CD14-positive monocyte (primary cell): ENCODE results near the gene RPS6KA2. TPM values are rescaled to one million over a fixed set of nuclear protein-coding genes. Genes with fewer than 3 reads are reported as not detected.

Experiments used
- DNase-seq, 3 donors: peaks; one replicate each; pipeline ENCODE4 v3.0.0-alpha.2; 2011 to 2022
- H2AFZ ChIP-seq: 2 replicates; pipeline ENCODE4 v1.6.0; 2012; ENCODE audit warnings: mild to moderate bottlenecking, low read depth, low read length, inconsistent platforms; ENCODE audit not compliant: insufficient read depth, poor library complexity, severe bottlenecking
- H3K27ac ChIP-seq, 2 donors: 1 replicate in 1 of 2; 2 replicates in 1 of 2; pipeline ENCODE4 v1.5.1; 2012 to 2013; ENCODE audit warnings: low read length in 2 of 2, control low read depth in 1 of 2, inconsistent platforms in 1 of 2, low read depth in 1 of 2, mild to moderate bottlenecking in 1 of 2
- H3K27me3 ChIP-seq, 2 donors: one replicate each; pipeline versions ENCODE4 v1.6.0 to v1.6.1; 2011 to 2013; ENCODE audit warnings: low read length in 2 of 2; ENCODE audit not compliant: control insufficient read depth in 2 of 2, insufficient read depth in 2 of 2
- H3K36me3 ChIP-seq, 2 donors: replicated peaks in 1 of 2; 1 replicate in 1 of 2; 2 replicates in 1 of 2; pipeline versions ENCODE4 v1.5.1 to v1.6.1; 2012 to 2013; ENCODE audit warnings: low read length in 2 of 2, control low read depth in 1 of 2, inconsistent platforms in 1 of 2, mild to moderate bottlenecking in 1 of 2; ENCODE audit not compliant: insufficient read depth in 2 of 2, control insufficient read depth in 1 of 2
- H3K4me1 ChIP-seq, 2 donors: 1 replicate in 1 of 2; 2 replicates in 1 of 2; pipeline versions ENCODE4 v1.5.1 to v1.6.1; 2012 to 2013; ENCODE audit warnings: low read length in 2 of 2, control low read depth in 1 of 2, inconsistent platforms in 1 of 2, mild to moderate bottlenecking in 1 of 2, moderate library complexity in 1 of 2; ENCODE audit not compliant: insufficient read depth in 2 of 2, control insufficient read depth in 1 of 2
- H3K4me2 ChIP-seq: replicated peaks from 2 replicates; pipeline ENCODE3; 2012; ENCODE audit warnings: low read length, moderate library complexity, mild to moderate bottlenecking; ENCODE audit not compliant: poor library complexity, severe bottlenecking; ENCODE audit errors: extremely low read depth
- H3K4me3 ChIP-seq, 3 experiments: fragments of 200-600 bp in 1 of 3; sonication (generic) in 1 of 3; replicated peaks in 1 of 3; 1 replicate in 2 of 3; 2 replicates in 1 of 3; pipeline ENCODE4 v1.5.1; 2011 to 2013; ENCODE audit warnings: low read length in 3 of 3, mild to moderate bottlenecking in 3 of 3, control low read depth in 2 of 3, low read depth in 2 of 3, inconsistent platforms in 1 of 3, moderate library complexity in 1 of 3
- H3K79me2 ChIP-seq: 2 replicates; pipeline ENCODE4 v1.6.0; 2012; ENCODE audit warnings: mild to moderate bottlenecking, control low read depth, inconsistent platforms, low read length, moderate library complexity; ENCODE audit not compliant: insufficient read depth
- H3K9ac ChIP-seq: 2 replicates; pipeline ENCODE4 v1.6.0; 2017; ENCODE audit warnings: low read length, mild to moderate bottlenecking; ENCODE audit not compliant: insufficient read depth, poor library complexity, severe bottlenecking
- H3K9me3 ChIP-seq, 2 donors: replicated peaks in 1 of 2; 1 replicate in 1 of 2; 2 replicates in 1 of 2; pipeline versions ENCODE4 v1.5.1 to v1.6.1; 2012 to 2013; ENCODE audit warnings: low read length in 2 of 2, control low read depth in 1 of 2; ENCODE audit not compliant: control insufficient read depth in 1 of 2, insufficient read depth in 1 of 2
- H4K20me1 ChIP-seq: 2 replicates; pipeline ENCODE4 v1.6.0; 2012; ENCODE audit warnings: mild to moderate bottlenecking, low read length, control low read depth, moderate library complexity; ENCODE audit not compliant: insufficient read depth
- H3K27ac Mint-ChIP-seq, 7 donors: one replicate each; pipeline ENCODE4 v1.8.0; 2020; ENCODE audit warnings: mild to moderate bottlenecking in 7 of 7, mixed read lengths in 7 of 7, moderate library complexity in 6 of 7, inconsistent platforms in 2 of 7
- H3K27me3 Mint-ChIP-seq, 3 donors: one replicate each; pipeline ENCODE4 v1.8.0; 2021 to 2022; ENCODE audit warnings: low read depth in 3 of 3, mild to moderate bottlenecking in 3 of 3, mixed read lengths in 3 of 3, moderate library complexity in 3 of 3, inconsistent platforms in 1 of 3
- H3K36me3 Mint-ChIP-seq, 2 donors: one replicate each; pipeline ENCODE4 v1.8.0; 2020; ENCODE audit warnings: mixed read lengths in 2 of 2, inconsistent platforms in 1 of 2, mild to moderate bottlenecking in 1 of 2
- H3K4me1 Mint-ChIP-seq: one replicate; pipeline ENCODE4 v1.8.0; 2020; ENCODE audit warnings: mild to moderate bottlenecking, mixed read lengths
- H3K4me3 Mint-ChIP-seq, 2 donors: one replicate each; pipeline ENCODE4 v1.8.0; 2020; ENCODE audit warnings: mild to moderate bottlenecking in 2 of 2, mixed read lengths in 2 of 2, moderate library complexity in 1 of 2
- H3K9me3 Mint-ChIP-seq, 7 donors: one replicate each; pipeline ENCODE4 v1.8.0; 2020 to 2022; ENCODE audit warnings: mixed read lengths in 7 of 7, mild to moderate bottlenecking in 6 of 7, moderate library complexity in 6 of 7, inconsistent platforms in 2 of 7
- WGBS: methylation state at CpG from one replicate; pipeline ENCODE4 v1.1.5; 2013; ENCODE audit warnings: missing lambda C conversion rate; ENCODE audit not compliant: insufficient coverage; 5-methylcytosine and 5-hydroxymethylcytosine counted together
- intact Hi-C, 2 donors: fragments of 100-400 bp; cut with micrococcal nuclease; formaldehyde crosslinking; loops; one replicate each; pipeline versions ENCODE4 v1.15.0 to v1.15.1; 2023
- polyA plus RNA-seq, 3 donors: library from polyadenylated mRNA; depleted of rRNA in 1 of 3; unstranded in 2 of 3; stranded (reverse) in 1 of 3; fragments of 300-500 nt in 2 of 3; fragments of >200 nt in 1 of 3; fragmentation: Illumina TruSeq in 2 of 3; gene quantifications; 1 replicate in 2 of 3; 2 replicates in 1 of 3; pipeline ENCODE4 v1.2.3, GENCODE V29; 2012 to 2021
- TF ChIP-seq, protein P1 (sequence below): fragments of 200-600 bp; IDR thresholded peaks from one replicate; pipeline ENCODE4 v1.8.0; 2022; ENCODE audit warnings: antibody characterized with exemption, mild to moderate bottlenecking

The RPS6KA2 gene
- polyA plus RNA-seq, 3 donors, result 1.4 to 3.1 (median 1.9) TPM

DNA sequence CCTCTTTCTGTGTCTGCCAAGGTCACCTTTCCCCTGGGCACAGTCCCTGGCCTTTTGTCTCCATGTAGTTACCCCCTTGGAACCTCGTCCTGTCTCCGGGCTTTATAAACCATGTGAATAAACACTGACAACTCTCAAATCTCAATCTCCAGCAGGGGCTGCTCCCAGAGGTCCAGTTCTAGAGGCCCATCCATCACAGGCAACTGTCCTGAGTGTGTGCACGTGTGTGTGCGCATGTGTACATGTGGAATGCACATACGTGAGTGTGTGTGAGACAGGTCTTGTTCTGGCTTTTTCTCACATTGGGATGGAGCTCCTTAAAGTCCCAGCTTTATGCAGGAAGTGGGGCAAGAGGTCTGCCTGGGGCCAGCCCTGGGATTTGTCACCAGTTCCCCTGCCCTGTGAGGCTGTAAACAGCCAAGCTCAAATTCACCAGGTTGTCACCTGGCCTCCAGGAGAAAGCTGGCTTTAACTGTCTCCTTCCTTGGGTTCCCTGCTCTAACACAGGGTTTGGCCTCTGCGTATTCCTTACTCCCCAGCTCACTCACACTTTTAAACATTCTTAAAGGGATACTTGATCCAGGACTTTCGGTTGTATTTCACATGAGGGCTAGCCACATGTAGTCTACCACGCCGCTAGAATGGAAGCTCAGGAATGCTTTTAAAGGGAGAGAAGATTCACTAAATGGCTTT, 83.3 kb downstream of the RPS6KA2 start:
- intact Hi-C loops, result no loop called here
- Mint-ChIP-seq H3K27me3 (peaks cover 0 to 5% (median 5%) of the 10 kb centered on the region in 3 donors), H3K4me3 (no peak overlapping the region), H3K4me1 (peaks cover 18% of the 10 kb centered on the region), H3K9me3 (peaks cover 0 to 4% (median 0%) of the 10 kb centered on the region in 7 donors), H3K36me3 (no peaks in the 10 kb centered on the region), H3K27ac (peak overlapping the region in 2 of 7 donors; percentile 12 to 21)
- H3K4me2 ChIP-seq, result no peak overlapping the region
- H3K9ac ChIP-seq, result no peak overlapping the region
- WGBS, result 94% methylated on average over 9 of the region's 9 CpGs
- no peak for DNase-seq
- no peaks in the 10 kb centered on the region for H3K79me2 ChIP-seq
- no peak overlapping the region for H3K4me3 ChIP-seq
- no peaks in the 10 kb centered on the region for H3K9me3 ChIP-seq
- H3K27ac ChIP-seq, result no peak overlapping the region
- TF ChIP-seq, protein P1, sequence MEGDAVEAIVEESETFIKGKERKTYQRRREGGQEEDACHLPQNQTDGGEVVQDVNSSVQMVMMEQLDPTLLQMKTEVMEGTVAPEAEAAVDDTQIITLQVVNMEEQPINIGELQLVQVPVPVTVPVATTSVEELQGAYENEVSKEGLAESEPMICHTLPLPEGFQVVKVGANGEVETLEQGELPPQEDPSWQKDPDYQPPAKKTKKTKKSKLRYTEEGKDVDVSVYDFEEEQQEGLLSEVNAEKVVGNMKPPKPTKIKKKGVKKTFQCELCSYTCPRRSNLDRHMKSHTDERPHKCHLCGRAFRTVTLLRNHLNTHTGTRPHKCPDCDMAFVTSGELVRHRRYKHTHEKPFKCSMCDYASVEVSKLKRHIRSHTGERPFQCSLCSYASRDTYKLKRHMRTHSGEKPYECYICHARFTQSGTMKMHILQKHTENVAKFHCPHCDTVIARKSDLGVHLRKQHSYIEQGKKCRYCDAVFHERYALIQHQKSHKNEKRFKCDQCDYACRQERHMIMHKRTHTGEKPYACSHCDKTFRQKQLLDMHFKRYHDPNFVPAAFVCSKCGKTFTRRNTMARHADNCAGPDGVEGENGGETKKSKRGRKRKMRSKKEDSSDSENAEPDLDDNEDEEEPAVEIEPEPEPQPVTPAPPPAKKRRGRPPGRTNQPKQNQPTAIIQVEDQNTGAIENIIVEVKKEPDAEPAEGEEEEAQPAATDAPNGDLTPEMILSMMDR, result no peak
- H4K20me1 ChIP-seq, result no peaks in the 10 kb centered on the region
- no peak overlapping the region for H2AFZ ChIP-seq
- H3K36me3 ChIP-seq, result no peaks in the 10 kb centered on the region
- no peaks in the 10 kb centered on the region for H3K27me3 ChIP-seq
- peaks cover 0 to 4% of the 10 kb centered on the region in 2 donors for H3K4me1 ChIP-seq

DNA sequence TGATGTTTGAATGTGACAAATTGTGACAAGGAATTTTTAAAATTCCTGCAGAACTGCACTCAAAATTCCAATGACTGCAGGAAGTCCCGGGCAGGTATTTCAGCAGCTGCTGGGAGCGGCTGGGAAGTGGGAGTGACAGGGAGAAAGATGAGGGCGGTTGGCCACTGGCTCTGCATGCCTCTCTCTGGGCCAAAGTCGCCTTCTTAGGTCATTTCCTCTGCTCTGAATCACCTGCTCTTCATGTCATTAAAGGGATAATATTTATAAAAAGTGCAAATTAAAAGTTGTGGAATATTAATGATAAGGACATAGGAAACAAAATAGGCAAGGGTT, 84.5 kb downstream of the RPS6KA2 start:
- peaks cover 0 to 8% (median 7%) of the 10 kb centered on the region in 3 donors for H3K27me3 Mint-ChIP-seq
- no CpG with 5 or more reads among the region's 4 CpGs for WGBS
- no peak overlapping the region for H3K4me3 Mint-ChIP-seq
- no peaks in the 10 kb centered on the region for H4K20me1 ChIP-seq
- H3K79me2 ChIP-seq, result no peaks in the 10 kb centered on the region
- no peak overlapping the region for H3K4me3 ChIP-seq
- no peaks in the 10 kb centered on the region for H3K27me3 ChIP-seq
- no peaks in the 10 kb centered on the region for H3K9me3 ChIP-seq
- no peak overlapping the region for H3K27ac ChIP-seq
- H3K36me3 Mint-ChIP-seq, result no peaks in the 10 kb centered on the region
- peaks cover 18% of the 10 kb centered on the region for H3K4me1 Mint-ChIP-seq
- H3K4me1 ChIP-seq, result peaks cover 0 to 4% of the 10 kb centered on the region in 2 donors
- TF ChIP-seq, protein P1, result no peak
- no peak for DNase-seq
- H3K36me3 ChIP-seq, result no peaks in the 10 kb centered on the region
- no peak overlapping the region for H3K27ac Mint-ChIP-seq
- intact Hi-C loops, result no loop called here
- no peak overlapping the region for H2AFZ ChIP-seq
- H3K9ac ChIP-seq, result no peak overlapping the region
- no peak overlapping the region for H3K4me2 ChIP-seq
- H3K9me3 Mint-ChIP-seq, result peaks cover 0 to 4% (median 0%) of the 10 kb centered on the region in 7 donors
